ENCODE results near the gene FBXO21.

FBXO21 gene

DNA sequence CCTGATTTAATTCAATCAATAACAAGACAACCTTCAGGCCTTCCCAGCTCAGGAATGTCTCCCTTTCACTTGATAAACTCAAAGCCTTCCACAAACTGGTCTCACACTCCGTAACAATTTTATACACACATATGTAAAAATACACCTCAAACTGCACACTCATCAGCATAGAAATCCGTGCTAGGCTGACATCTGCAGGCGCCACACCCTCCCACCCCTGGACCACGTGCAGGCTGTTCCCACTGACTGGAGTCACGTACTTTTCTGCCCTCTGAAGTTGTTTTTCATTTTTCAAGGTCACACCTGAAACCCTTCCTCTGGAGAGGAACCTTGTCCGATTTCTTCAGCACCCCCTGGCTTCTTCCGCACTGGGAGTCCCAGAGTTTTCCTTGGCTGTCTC is 27.6 kb downstream of the FBXO21 start:
- no peak for DNase-seq

DNA sequence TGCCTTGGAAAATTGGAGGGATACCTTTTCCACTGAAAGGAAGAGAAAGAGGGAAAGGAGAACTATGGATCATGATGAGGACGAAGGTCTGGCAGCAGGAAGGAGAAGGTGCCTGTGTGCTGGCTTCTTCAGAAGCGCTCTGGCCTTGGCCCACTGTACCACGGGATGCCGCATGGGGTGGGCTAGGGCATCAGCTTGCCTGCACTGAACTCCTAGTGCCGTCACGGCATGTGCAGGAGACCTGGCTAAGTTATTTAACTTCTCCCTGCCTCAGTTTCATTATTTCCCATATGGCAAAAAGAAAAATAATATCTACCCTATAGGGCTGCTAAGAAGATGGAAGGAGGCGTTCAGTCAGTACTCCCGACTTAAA is 28.1 kb downstream of the FBXO21 start:
- no peak for DNase-seq

DNA sequence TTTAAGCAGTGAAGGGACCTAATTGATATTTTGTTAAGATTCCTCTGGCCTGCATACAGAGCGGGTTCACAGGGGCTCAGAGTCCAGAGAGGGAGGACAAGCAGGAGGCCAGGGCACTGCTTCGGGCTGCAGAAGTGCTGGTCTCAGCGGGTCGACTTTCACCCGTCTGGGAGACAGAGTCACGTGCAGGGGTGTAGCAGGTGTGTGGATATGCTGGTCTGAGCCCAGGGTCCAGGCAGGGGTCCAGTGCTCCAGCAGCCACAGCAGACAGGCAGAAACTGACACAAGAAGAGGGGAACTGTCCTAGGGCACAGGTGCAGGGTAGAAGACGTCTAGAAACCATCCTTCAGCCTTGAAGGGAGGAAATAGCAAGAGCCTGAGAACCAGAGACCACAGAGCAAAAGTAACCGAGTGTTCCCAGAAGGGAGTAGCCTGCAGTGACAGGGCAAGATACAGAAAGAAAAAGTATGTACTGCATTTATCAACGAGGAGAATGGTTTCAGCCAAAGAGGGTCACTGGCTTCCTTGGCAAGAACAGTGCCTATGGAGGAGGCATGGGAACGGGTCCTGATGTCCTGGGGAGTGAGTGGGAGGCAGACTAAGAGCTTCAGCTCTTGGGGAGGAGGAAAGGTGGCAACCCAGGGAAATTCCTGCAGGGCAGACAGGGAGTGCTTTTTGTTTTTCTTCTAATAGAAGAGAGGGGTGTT is 28.7 kb downstream of the FBXO21 start:
- no peak for DNase-seq

DNA sequence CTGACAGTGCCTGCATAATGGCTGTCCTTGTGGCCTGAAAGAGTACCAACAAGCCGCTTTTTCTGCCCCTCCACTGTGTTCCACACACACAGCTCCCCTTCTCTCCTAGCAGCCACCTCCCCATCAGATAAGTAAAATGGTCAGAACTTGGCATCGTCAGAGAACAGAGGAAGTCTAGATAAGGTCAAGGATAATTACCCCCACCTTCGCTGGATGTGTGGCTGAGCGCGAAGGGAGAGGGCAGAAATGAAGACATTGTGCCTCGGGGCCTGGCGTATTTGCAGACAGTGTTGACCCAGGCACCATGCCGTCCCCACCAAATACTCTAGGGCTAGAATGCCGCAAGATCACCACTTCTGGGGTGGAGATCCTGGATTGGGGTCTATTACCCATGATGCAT is 30.6 kb downstream of the FBXO21 start:
- no peak for DNase-seq

DNA sequence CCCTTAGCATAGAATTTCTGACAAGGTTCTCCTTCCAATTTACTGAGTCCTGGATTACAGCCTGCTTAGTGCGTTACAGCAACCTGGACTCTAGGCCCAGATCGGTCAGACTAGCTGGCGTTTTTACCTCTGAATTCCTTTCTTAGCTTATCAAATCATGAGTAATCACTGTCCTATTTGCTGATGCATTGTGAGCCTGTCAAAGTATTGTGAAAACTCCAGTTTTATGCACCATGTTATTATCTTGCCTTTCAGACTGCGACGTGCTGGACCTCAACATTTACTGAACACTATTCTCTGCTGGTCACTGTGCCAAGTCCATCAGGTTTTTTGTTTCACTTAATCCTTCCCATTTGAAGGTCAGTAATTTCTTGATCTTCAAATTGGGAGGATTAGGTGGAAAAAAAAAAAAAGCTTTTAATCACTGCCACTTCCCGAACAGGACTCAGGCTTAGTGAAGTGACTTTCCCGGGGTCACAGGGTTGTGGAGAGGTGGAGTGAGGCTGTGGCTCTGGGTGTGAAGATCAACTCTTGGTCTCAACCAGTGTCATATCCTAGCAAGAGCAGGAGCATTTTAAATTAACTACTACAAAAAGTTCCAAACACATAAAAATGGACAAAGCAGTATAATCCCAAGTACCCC is 31.2 kb downstream of the FBXO21 start:
- no peak for DNase-seq

DNA sequence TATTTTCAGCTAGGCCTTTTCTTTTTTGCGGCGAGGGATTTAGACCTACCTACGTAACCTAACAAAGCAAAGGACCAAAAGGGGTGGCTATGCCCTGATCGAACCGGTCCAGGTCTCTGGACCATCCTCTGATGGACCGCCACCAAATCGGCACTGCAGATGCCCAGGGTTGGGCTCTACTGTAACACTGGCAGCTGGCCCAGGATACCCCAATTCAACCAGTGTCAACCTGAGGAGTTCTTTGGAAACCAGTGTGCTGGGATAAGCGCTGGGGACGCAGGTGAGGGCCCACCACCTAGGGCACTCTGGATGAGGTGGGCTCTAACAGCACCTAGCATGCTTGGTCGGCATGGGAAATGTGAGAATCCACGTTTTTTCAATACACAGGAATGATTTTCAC is 32.2 kb downstream of the FBXO21 start:
- no peak for DNase-seq

DNA sequence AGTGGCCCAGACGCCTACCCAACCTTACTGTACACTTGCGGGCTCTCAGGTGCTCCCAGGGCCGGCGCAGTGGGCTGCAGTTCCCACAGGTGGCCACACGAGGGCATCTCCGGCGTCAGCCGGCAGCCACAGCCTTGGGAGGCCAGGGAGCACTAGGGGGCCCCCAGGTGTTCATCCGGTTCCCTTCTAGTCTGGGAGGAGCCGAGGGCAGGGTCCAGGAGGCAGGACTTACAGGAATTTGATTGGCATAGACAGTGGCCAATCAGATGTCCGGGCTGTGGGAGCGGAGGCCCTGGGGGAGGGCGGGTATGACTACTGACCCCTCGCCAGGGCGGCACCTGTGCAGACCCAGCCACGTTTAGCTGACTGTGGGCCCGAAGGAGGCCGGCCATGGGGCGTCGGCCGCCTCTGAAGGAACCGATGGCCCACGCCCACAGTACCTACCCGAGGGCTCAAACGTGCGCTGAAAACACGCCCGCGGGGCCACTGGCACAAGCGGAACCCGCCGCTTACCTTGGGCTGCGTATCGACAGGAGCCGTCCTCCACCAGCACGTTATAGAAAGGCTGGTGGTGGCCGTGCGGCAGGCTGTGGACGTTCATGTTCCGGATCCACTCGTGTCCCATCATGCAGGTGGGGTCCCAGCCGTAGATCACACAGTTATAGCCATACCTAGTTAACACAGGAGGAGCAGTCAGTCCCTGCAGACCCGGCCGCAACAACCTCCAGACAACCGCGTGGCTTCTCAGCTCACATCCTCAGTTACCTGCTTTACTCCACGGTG is 34.8 kb downstream of the FBXO21 start:
- DNase-seq: no peak

DNA sequence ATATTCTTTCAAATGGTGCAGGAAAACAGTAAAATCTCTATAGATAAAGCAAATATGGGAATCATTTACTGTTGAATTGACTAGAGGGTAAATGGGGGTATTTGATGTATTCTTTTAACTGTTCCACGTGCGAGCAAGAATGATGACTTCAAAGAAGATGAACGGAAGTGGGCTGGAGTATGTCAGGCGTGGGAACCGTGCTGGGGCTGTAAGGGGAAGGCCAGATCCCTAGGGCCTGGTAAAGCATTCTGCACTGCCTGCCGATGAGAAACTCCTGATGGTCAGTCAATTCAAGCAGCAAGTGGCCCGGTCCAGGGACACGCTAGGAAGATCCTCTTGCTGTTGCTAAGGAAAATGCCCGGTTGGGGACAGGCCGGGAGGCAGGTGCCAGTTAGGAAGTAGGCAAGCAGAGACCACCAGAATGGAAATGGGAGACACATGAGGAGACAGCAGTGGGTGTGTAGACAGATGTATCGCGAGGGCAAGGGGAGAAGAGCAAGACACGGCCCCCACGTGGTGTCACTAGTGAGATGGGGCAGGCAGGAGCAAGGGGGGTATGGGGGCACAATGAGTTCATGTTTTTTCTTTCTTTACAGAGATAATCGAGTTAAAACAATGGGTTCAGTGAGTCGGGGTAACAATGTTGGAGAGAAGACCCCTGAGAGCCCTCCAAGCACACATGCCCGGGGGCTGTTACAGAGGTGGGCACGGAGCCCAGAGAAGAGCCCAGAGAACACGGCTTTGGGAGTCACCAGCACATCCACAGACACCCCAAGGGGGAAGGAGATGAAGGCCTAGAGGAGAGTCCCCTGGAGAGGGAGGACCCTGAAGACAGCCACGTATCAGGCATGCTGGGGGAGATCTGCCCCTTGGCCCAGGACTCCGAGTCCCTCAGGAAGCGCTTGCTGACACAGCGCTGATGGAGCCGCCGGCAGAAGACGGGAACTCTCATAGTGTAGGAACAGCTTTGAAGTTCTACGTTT is 37.2 kb downstream of the FBXO21 start:
- no peak for DNase-seq

DNA sequence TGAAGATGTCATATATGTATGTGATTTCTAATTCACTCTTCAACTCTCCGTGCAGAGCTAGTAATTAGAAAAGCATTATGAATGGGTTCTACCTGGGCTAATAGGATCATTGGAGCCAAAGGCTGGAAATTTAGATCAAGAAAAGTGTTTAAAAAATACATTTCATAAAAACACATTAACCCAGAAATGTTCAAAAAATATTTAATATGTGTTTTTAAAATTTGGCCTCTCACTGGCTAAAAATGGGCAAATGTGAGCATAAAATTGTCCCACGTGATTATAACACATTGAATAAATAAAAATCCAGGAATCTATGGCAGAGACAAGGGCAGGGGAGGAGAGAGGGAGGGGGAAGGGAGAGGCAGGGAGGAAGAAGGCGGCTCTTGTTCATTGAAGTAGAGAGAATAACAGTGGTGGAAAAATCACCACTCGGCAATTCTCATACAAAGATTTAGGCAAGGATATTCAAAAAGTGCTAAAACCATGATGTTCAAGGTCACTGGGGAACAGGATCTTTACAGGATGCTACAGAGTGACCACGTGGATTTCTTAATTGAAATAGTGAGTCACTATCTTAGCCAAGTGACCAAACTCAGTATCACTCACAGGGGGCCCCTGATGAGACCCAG is 38.8 kb downstream of the FBXO21 start:
- DNase-seq: no peak

DNA sequence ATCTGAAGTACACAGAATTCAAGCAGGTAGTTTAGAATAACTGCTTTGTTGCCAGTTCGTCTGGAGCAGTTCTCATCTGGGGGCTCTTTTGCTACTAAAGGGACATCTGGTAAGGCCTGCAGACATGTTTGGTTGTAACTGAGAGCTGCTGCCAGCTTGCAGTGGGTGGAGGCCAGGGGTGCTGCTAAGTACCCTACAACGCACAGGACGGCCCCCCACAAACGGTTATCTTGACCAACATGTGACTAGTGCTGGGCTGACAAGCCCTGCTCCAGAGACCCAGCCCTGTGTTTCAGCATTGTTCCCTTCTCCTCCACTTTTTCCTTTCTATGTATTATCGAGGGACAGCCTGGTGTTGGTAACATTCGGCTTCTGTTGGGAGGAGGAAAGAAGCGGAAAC is 40.8 kb downstream of the FBXO21 start:
- no peak for DNase-seq

DNA sequence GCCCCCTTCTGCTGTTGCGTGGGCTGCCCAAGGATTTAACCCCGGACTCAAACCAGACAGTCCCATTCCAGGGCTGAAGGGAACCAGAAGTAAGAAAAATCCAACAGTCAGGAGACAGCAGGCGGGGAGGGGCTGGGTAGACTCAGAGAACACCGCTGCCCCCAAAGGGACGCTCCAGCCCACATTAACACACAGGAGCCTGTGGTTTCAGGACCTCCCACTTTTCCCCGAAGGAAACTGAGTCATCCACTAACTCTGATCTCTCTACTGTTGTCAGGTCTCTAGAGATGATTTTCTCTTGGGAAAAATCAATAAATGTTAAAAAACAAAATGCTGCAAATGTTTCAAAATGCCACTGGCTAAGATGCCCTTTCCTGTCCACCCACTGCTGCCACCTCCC is 41.6 kb downstream of the FBXO21 start:
- no peak for DNase-seq

DNA sequence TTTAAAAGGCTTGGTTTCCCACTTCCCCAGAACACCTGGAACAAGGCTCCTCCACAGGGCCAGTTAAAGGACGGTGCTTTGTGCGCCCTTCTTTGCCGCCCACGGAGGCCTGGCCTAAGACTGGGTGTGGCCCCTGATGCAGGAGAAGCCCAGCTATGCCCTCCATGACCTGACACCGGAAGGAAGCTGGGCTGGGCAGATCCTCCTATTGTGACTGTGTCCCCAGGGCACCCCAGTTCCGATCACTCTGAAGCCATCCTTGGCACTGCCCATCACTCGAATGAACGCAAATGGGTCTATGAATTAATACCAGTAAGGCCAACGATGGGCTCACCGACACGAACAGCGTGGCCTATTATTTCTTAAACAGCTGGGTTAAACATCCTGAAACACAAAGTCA is 42.6 kb downstream of the FBXO21 start:
- DNase-seq: no peak

DNA sequence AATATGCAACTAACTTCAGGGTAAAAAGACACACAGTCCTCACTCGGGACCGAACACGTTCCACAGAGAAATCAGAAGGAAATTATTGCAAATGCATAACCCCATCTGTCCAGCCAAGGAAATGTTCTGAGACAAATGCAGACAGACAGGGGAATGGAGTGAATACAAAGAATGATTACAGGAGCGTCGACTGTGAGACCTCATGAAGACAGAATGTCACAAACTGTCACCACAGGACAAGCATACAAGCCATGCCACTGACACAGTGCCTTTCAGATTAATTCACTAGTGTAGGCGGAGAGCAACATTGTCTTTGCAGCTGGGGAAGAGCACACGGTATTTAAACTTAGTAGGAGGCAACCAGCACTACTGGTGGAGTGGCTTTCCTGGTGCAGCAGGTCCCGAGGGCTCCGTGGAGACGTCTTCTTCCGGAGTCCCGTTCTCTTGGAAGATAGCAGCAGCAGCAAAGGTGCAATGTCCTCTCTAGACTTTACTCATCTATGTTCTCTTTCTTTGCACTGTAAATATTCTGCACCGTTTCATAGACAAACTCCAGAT is 44.6 kb downstream of the FBXO21 start:
- DNase-seq: no peak

DNA sequence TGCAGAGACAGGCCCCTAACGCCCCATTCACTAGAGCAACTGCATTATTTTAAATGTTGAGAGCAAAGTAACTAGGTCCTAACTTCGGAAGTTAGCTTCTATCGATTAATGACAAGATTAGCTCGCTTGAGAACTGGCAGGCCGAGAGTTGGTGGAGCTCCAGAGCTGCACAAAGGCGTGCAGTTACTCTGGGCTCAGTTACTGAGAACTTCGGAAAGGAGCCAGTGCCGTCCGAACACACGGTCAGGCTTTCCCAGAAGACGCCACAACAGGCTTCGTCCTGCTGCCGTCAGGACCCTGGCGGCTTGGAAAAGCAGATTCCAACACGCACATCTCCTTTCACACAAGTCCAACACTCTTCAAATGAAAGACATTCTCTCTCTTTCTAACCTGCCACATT is 45.7 kb downstream of the FBXO21 start:
- no peak for DNase-seq

DNA sequence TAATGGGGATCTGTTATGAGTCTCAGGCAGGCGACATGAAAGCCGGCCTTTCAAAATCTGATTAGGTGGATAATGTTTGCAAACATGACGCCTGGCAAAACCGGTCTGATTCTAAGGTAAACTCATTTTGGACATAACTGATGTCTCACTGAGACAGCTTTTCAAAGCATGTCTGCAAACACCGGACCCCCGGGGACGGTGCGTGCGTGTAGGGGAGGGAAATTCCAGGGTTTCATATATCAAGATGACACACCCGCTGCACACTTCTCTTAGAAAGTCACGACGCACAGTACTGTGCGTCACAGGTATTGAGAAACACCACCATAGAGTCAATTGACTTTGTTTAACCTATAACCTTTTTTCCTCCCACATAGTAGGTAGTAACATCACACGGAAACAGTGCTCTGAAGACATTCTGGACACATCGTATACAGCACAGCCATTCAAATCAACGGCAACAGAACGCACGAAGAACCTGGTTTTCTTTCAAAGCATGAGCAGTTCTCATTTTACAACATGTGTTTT is 47.2 kb downstream of the FBXO21 start:
- DNase-seq: no peak

DNA sequence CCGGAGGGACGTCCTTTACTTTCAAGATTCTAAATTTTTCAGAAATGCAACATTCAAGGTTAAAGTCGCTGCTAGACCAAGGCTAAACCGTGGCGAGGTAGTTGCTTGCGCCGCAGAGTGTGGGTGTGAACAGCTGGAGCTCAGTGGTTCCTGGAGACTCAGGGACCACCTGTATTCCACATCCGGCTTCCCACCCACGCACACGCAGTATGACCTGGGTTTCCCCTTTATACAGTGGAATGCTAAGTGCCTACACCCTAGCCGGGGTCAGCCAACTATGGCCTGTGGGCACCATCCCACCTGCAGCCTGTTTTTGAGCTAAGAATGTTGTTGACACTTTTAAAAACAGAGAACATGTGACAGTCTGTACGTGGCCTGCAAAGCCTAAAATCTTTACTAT is 48.2 kb downstream of the FBXO21 start:
- DNase-seq: no peak

DNA sequence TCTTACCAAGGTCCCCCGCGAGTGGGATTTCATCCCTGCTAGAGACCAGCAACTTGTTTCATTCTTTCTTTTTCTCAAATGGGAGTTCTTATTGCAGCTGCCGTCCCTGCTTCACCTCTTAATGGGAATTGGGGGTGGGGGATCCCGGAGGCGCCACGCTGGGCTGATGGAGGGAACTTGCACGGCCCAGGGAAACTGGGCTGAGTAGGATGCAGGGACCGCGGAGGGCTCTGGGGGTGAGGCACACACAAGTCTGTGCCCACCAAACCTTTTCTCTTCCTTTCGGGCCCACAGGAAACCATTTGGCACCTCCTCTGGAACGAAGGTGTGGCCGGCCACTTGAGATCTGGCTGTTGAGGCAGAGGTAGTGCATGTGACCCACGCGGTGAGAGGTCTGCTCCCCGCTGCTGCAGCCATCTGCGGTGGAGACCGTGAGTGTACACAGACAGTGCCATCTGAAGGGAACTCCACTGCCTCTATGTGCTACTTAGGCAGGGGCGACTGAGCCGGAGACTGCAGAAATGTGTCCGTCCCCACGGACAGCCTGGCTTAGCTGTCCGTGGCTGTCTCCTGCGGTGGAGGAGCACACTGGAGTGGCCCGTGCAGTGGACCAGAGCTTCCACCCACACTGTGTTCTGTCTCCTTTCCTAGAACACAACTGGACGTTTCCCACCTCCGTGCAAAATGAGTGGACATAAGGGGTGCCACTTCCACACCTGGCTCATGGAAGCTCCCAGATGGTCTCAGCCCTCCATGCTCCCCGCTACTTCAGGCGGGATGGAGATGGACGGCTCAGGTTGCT is 49.0 kb downstream of the FBXO21 start:
- no peak for DNase-seq

DNA sequence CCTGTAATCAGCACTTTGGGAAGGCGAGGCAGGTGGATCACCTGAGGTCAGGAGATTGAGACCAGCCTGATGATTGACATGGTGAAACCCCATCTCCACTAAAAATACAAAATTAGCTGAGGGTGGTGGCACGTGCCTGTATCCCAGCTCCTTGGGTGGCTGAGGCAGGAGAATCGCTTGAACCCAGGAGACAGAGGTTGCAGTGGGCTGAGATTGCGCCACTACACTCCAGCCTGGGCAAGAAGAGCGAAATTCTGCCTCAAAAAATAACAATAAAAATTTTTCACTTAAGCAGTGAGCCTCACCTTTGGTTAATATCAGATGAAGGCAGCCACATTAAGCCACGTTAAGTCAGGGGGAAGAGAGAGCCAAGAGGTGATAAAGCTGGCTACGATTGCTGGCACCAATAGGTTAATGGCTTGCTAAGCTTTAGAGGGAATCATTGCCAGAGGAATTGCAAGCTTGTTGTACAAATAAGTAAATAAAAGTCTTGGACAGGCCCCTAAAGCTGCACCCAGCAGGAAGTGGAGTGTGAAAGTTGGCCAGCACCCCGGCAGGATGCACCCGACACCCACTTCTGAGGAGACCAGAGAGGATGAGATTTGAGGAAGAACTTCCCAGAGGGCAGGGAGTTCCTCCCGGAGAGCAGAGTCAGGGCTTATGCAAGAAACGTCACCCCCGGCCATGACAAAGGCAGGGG is 49.7 kb downstream of the FBXO21 start:
- no peak for DNase-seq

DNA sequence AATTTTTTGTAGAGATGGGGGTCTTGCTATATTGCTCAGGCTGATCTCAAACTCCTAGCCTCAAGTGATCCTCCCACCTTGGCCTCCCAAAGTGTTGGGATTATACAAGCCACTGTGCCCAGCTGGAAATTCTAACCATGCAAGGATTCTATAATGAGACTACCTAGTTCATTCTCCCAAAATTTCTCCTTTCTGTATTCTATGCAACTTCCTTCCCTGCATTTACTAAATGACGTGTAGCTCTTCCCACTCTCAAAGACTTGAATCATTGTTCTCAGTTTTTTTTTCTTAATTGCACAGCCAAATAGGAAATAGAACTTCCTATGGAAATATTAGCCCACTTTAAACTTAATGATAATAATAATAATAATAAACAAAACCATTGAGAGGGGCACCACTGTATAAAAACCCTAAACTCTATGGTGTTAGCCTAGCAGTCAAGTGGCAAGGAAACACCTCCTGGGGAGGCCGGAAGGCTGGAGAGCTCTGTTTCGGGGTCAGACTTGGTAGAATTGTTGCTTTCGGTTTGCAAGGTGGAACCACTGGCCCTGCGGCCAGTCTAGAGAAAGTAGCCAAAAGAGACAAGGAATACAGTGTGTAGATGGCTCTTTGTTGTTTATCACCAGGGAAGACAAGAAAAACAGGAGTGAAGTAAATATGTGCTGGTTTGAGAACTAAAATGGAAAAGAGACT is 51.1 kb downstream of the FBXO21 start:
- DNase-seq: no peak

DNA sequence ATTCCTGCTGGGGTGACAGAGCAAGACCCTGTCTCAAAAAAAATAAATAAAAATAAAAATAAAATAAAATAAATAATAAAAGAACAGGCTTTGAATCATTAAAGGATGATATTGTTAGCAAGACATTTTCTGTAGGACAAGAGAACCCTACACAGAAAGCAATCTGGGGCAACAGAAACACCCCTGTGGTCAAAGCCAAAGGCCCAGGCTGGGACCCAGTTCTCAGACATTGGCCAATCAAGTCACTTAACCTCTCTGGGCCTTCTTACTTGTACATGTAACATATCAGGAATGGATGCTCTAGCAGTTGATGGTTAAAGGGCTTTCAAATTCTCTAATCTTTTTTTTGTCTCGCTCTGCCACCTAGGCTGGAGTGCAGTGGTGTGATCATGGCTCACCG is 55.5 kb downstream of the FBXO21 start:
- DNase-seq: no peak
